Progenitor cell of endocrine pancreas (in vitro differentiated cells): Measurements from ENCODE around the gene TNFAIP8L2. TPM values are rescaled to one million over a fixed set of nuclear protein-coding genes. Genes with fewer than 3 reads are reported as not detected.

Source experiments
- DNase-seq: peaks from one replicate; pipeline ENCODE4 v3.0.0; 2021; ENCODE audit warnings: low spot score; ENCODE audit not compliant: unreplicated experiment
- H3K27ac Mint-ChIP-seq: 2 replicates; pipeline ENCODE4 v1.8.0; 2021; ENCODE audit warnings: mild to moderate bottlenecking, moderate library complexity, mixed read lengths
- H3K27me3 Mint-ChIP-seq: 2 replicates; pipeline ENCODE4 v1.8.0; 2021; ENCODE audit warnings: mixed read lengths
- H3K36me3 Mint-ChIP-seq: 2 replicates; pipeline ENCODE4 v1.8.0; 2022; ENCODE audit warnings: mixed read lengths; ENCODE audit not compliant: insufficient read depth
- H3K4me1 Mint-ChIP-seq: 2 replicates; pipeline ENCODE4 v1.8.0; 2021; ENCODE audit warnings: low read depth, mixed read lengths
- H3K4me3 Mint-ChIP-seq: 2 replicates; pipeline ENCODE4 v1.8.0; 2021; ENCODE audit warnings: low read depth, mild to moderate bottlenecking, moderate library complexity, mixed read lengths
- H3K9me3 Mint-ChIP-seq: 2 replicates; pipeline ENCODE4 v1.8.0; 2021; ENCODE audit warnings: low read depth, mixed read lengths
- long read RNA-seq: library from polyadenylated mRNA; unstranded; transcript quantifications from one replicate; pipeline ENCODE4 v2.0.0, GENCODE V29; 2020
- total RNA-seq: library from RNA; stranded (reverse); gene quantifications from 2 replicates; pipeline ENCODE4 v1.2.1, GENCODE V29; 2021
- TF ChIP-seq, protein P1 (sequence below): fragments of 200-600 bp; sonication (generic); IDR thresholded peaks from one replicate; pipeline ENCODE4 v1.5.0; 2021; ENCODE audit warnings: antibody characterized with exemption, mild to moderate bottlenecking; ENCODE audit not compliant: unreplicated experiment

The TNFAIP8L2 gene
- not detected in 2 replicates for total RNA-seq
- long read RNA-seq, result 0 reads

DNA sequence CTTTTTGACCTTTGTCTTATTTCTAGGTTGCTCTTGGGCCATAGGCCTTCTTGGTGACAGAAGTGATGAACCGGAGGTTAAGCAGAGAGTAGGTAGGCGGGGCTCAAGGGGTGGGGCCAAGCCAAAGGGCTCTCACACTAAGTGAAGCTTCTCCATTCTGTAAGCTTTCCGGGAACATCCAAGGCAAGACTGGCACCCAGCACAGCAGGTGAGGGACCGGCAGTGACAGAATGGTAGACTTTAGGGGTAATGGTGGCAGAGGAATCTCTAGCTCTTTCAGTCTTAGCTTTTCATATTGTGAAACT lies at the start of gene TNFAIP8L2:
TNFAIP8L2 (plus strand) TSS at position 135 of the 305 bp plus-strand sequence. CDS start 2,049 bp downstream, outside the sequence.
- H3K9me3 Mint-ChIP-seq, result no peaks in the 10 kb centered on the region
- H3K4me1 Mint-ChIP-seq, result no peaks in the 10 kb centered on the region
- TF ChIP-seq, protein P1, sequence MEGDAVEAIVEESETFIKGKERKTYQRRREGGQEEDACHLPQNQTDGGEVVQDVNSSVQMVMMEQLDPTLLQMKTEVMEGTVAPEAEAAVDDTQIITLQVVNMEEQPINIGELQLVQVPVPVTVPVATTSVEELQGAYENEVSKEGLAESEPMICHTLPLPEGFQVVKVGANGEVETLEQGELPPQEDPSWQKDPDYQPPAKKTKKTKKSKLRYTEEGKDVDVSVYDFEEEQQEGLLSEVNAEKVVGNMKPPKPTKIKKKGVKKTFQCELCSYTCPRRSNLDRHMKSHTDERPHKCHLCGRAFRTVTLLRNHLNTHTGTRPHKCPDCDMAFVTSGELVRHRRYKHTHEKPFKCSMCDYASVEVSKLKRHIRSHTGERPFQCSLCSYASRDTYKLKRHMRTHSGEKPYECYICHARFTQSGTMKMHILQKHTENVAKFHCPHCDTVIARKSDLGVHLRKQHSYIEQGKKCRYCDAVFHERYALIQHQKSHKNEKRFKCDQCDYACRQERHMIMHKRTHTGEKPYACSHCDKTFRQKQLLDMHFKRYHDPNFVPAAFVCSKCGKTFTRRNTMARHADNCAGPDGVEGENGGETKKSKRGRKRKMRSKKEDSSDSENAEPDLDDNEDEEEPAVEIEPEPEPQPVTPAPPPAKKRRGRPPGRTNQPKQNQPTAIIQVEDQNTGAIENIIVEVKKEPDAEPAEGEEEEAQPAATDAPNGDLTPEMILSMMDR, result no peak
- H3K36me3 Mint-ChIP-seq, result peaks cover 13% of the 10 kb centered on the region
- H3K4me3 Mint-ChIP-seq, result no peak within 1 kb of the TSS
- H3K27ac Mint-ChIP-seq, result no peak within 1 kb of the TSS
- DNase-seq, result no peak
- H3K27me3 Mint-ChIP-seq, result no peaks in the 10 kb centered on the region

- TF ChIP-seq, protein P1, result no peak
Observed at GRCh38 chr1:151106894-151107293, 49.6 kb upstream of the TNFAIP8L2 start.

DNA sequence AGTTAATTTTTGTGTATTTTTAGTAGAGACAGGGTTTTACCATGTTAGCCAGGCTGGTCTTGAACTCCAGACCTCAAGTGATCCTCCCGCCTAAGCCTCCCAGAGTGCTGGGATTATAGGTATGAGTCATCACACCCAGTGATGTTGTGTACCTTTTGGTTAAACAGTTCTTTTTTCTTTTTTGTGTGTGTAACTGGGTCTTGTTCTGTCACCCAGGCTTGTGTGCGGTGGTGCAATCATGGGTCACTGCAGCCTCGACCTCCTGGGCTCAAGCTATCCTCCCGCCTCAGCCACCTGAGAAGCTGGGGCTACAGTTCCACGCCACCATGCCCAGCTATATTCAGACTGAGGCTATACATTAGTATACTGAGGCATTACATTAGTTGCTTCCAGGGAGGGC lies 48.1 kb upstream of the TNFAIP8L2 start:
- Mint-ChIP-seq H3K9me3 (no peaks in the 10 kb centered on the region), H3K27ac (no peak overlapping the region), H3K36me3 (peaks cover 6% of the 10 kb centered on the region), H3K27me3 (no peaks in the 10 kb centered on the region), H3K4me1 (peaks cover 4% of the 10 kb centered on the region), H3K4me3 (no peak overlapping the region)
- TF ChIP-seq, protein P1, result no peak
- DNase-seq, result no peak

More at GRCh38 chr1:151106894-151107293, 49.6 kb upstream of the TNFAIP8L2 start:
- H3K27me3 Mint-ChIP-seq, result no peaks in the 10 kb centered on the region
- DNase-seq, result no peak
- peaks cover 6% of the 10 kb centered on the region for H3K36me3 Mint-ChIP-seq
- H3K9me3 Mint-ChIP-seq, result no peaks in the 10 kb centered on the region
- peaks cover 4% of the 10 kb centered on the region for H3K4me1 Mint-ChIP-seq
- H3K27ac Mint-ChIP-seq, result no peak overlapping the region
- no peak overlapping the region for H3K4me3 Mint-ChIP-seq

- Mint-ChIP-seq H3K4me1 (no peaks in the 10 kb centered on the region), H3K27ac (no peak overlapping the region), H3K27me3 (no peaks in the 10 kb centered on the region), H3K4me3 (no peak overlapping the region), H3K36me3 (peaks cover 6% of the 10 kb centered on the region), H3K9me3 (no peaks in the 10 kb centered on the region)
- no peak for DNase-seq
- TF ChIP-seq, protein P1, result no peak
Observed at GRCh38 chr1:151113877-151114276, 42.6 kb upstream of the TNFAIP8L2 start.

- TF ChIP-seq, protein P1, result no peak
- Mint-ChIP-seq H3K36me3 (peaks cover 2% of the 10 kb centered on the region), H3K9me3 (no peaks in the 10 kb centered on the region), H3K4me1 (peaks cover 5% of the 10 kb centered on the region), H3K27me3 (no peaks in the 10 kb centered on the region), H3K27ac (no peak overlapping the region), H3K4me3 (no peak overlapping the region)
- no peak for DNase-seq
Observed at GRCh38 chr1:151124763-151125403, 31.6 kb upstream of the TNFAIP8L2 start.
